Activated naive CD4-positive, alpha-beta T cell treated with anti-CD3 and anti-CD28 coated beads for 36 hours (primary cell): ENCODE measurements around the gene MTNR1B. TPM values are rescaled to one million over a fixed set of nuclear protein-coding genes. Genes with fewer than 3 reads are reported as not detected.

Experiments used
- CTCF ChIA-PET: fragments of 350-600 bp; sonication (Branson Sonifier 250); formaldehyde crosslinking; loops from one replicate; lab custom pipeline; 2021; ENCODE audit warnings: antibody characterized with exemption; lab: Charles Lee
- DNase-seq: peaks from one replicate; pipeline ENCODE4 v3.0.0-alpha.2; 2020
- H3K27ac Mint-ChIP-seq: one replicate; pipeline ENCODE4 v1.8.0; 2021; ENCODE audit warnings: mild to moderate bottlenecking, mixed read lengths
- H3K27me3 Mint-ChIP-seq: one replicate; pipeline ENCODE4 v1.8.0; 2021; ENCODE audit warnings: low read depth, mixed read lengths
- H3K36me3 Mint-ChIP-seq: one replicate; pipeline ENCODE4 v1.8.0; 2021; ENCODE audit warnings: low read depth, mixed read lengths
- H3K4me1 Mint-ChIP-seq: one replicate; pipeline ENCODE4 v1.8.0; 2021; ENCODE audit warnings: low read depth, mixed read lengths
- H3K4me3 Mint-ChIP-seq: one replicate; pipeline ENCODE4 v1.8.0; 2021; ENCODE audit warnings: mild to moderate bottlenecking, moderate library complexity, mixed read lengths
- H3K9me3 Mint-ChIP-seq: one replicate; pipeline ENCODE4 v1.8.0; 2021; ENCODE audit warnings: mixed read lengths
- intact Hi-C: fragments of 100-400 bp; cut with micrococcal nuclease; formaldehyde crosslinking; loops from one replicate; pipeline ENCODE4 v1.15.1; 2023
- total RNA-seq, 2 experiments: library from RNA; stranded (reverse); gene quantifications; one replicate each; pipeline ENCODE4 v1.2.3, GENCODE V29; 2021

Gene MTNR1B
- not detected for total RNA-seq

GRCh38 chr11:92969634-92970347 lies at the start of gene MTNR1B:
MTNR1B (plus strand) TSS chr11:92969651; CDS start chr11:92969726, 75 bp downstream.
- Mint-ChIP-seq H3K27me3 (peaks cover 29% of the 10 kb centered on the region), H3K36me3 (no peaks in the 10 kb centered on the region), H3K9me3 (peaks cover 3% of the 10 kb centered on the region), H3K27ac (no peak within 1 kb of the TSS), H3K4me1 (peaks cover 5% of the 10 kb centered on the region), H3K4me3 (no peak within 1 kb of the TSS)
- intact Hi-C loops: no loop called here
- CTCF ChIA-PET: no interaction called here
- no peak for DNase-seq

- H3K4me3 Mint-ChIP-seq: no peak overlapping the region
- H3K4me1 Mint-ChIP-seq: no peaks in the 10 kb centered on the region
- H3K27me3 Mint-ChIP-seq: peaks cover 9% of the 10 kb centered on the region
- no peak overlapping the region for H3K27ac Mint-ChIP-seq
- CTCF ChIA-PET: interaction anchor here (0.6 kb wide), 1 partner anchor 1261 kb away, joined by 3 read pairs; no protein-coding TSS in a partner anchor
- DNase-seq: no peak
- intact Hi-C loops: no loop called here
- H3K9me3 Mint-ChIP-seq: peaks cover 2% of the 10 kb centered on the region
- peaks cover 1% of the 10 kb centered on the region for H3K36me3 Mint-ChIP-seq
Measured at GRCh38 chr11:92920331-92920730, 49.1 kb upstream of the MTNR1B start.

- intact Hi-C loops: no loop called here
- Mint-ChIP-seq H3K36me3 (peaks cover 1% of the 10 kb centered on the region), H3K4me3 (no peak overlapping the region), H3K4me1 (no peaks in the 10 kb centered on the region), H3K27ac (no peak overlapping the region), H3K9me3 (peaks cover 8% of the 10 kb centered on the region), H3K27me3 (peaks cover 9% of the 10 kb centered on the region)
- no peak for DNase-seq
- CTCF ChIA-PET: no interaction called here
Measured at GRCh38 chr11:92922731-92923130, 46.7 kb upstream of the MTNR1B start.

- intact Hi-C loops: no loop called here
- CTCF ChIA-PET: no interaction called here
- H3K27ac Mint-ChIP-seq: no peak overlapping the region
- H3K9me3 Mint-ChIP-seq: peaks cover 6% of the 10 kb centered on the region
- no peak overlapping the region for H3K4me3 Mint-ChIP-seq
- no peaks in the 10 kb centered on the region for H3K4me1 Mint-ChIP-seq
- DNase-seq: no peak
- peaks cover 1% of the 10 kb centered on the region for H3K36me3 Mint-ChIP-seq
- peaks cover 2% of the 10 kb centered on the region for H3K27me3 Mint-ChIP-seq
Measured at GRCh38 chr11:92929246-92929645, 40.2 kb upstream of the MTNR1B start.

- intact Hi-C loops: no loop called here
- H3K36me3 Mint-ChIP-seq: peaks cover 1% of the 10 kb centered on the region
- H3K4me3 Mint-ChIP-seq: no peak overlapping the region
- CTCF ChIA-PET: no interaction called here
- no peaks in the 10 kb centered on the region for H3K4me1 Mint-ChIP-seq
- no peak for DNase-seq
- no peak overlapping the region for H3K27ac Mint-ChIP-seq
- H3K9me3 Mint-ChIP-seq: peaks cover 6% of the 10 kb centered on the region
- H3K27me3 Mint-ChIP-seq: peaks cover 2% of the 10 kb centered on the region
Measured at GRCh38 chr11:92929653-92930052, 39.8 kb upstream of the MTNR1B start.

GRCh38 chr11:92931746-92932422 lies 37.6 kb upstream of the MTNR1B start:
- no peaks in the 10 kb centered on the region for H3K9me3 Mint-ChIP-seq
- no peak overlapping the region for H3K27ac Mint-ChIP-seq
- H3K36me3 Mint-ChIP-seq: no peaks in the 10 kb centered on the region
- intact Hi-C loops: no loop called here
- H3K4me3 Mint-ChIP-seq: no peak overlapping the region
- no peak for DNase-seq
- peaks cover 2% of the 10 kb centered on the region for H3K27me3 Mint-ChIP-seq
- CTCF ChIA-PET: no interaction called here
- no peaks in the 10 kb centered on the region for H3K4me1 Mint-ChIP-seq

GRCh38 chr11:92939305-92939704 lies 30.1 kb upstream of the MTNR1B start:
- Mint-ChIP-seq H3K4me3 (no peak overlapping the region), H3K9me3 (no peaks in the 10 kb centered on the region), H3K27ac (no peak overlapping the region), H3K27me3 (peaks cover 19% of the 10 kb centered on the region), H3K36me3 (no peaks in the 10 kb centered on the region), H3K4me1 (no peaks in the 10 kb centered on the region)
- no peak for DNase-seq
- CTCF ChIA-PET: no interaction called here
- intact Hi-C loops: no loop called here

DNA sequence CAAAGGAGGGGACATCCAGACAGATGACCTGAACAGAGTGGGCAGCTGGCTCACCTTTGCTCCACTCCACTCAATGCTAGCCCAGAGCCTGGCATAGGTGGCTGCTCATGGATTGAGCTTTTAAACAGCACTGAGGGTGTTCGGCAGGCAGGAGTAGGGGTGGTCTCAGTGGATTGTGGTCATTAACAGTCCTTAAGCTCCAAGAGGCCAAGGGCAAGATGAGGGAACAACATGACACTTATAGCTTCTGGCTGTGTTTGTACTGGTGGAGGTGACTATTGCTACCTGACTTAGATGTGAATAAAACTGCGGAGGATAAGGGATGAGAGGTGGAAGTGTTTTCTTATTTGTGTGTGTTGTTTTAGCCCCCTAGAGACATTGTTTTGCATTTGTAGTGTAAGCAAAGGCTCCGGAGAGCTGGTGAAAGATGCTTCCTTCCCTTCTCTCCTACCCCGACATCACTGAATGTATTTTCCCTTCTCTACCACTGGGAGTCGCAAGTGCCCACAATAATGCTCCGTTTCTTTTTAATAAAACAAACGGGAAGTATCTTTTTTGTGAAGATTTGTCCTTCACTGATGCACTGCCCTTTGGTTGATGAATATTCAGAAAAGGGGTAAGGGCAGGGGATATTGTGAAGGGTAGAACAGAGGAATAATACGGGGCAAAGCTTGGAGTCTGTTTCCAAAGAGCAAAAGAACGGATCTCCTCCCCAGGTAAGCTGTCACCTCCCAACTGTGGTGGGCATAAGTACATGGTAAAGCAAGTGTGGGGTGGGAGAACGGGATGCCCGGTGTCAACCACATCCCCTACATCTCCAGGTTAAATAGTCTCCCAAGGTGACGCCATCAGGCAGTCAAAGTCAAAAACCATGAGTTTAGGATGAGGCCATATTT lies 27.5 kb upstream of the MTNR1B start:
- Mint-ChIP-seq H3K27me3 (peaks cover 22% of the 10 kb centered on the region), H3K36me3 (no peaks in the 10 kb centered on the region), H3K4me3 (no peak overlapping the region), H3K9me3 (no peaks in the 10 kb centered on the region), H3K27ac (no peak overlapping the region), H3K4me1 (no peaks in the 10 kb centered on the region)
- intact Hi-C loops: loop anchor here (1.0 to 10.0 kb wide), 6 partner anchors 123 to 1563 kb away; partner anchors contain the start of gene SMCO4
- DNase-seq: peak; percentile 27
- CTCF ChIA-PET: interaction anchor here (0.5 to 3.7 kb wide), 20 partner anchors 8 to 602 kb away, joined by 3 to 19 read pairs (median 3); no protein-coding TSS in a partner anchor

DNA sequence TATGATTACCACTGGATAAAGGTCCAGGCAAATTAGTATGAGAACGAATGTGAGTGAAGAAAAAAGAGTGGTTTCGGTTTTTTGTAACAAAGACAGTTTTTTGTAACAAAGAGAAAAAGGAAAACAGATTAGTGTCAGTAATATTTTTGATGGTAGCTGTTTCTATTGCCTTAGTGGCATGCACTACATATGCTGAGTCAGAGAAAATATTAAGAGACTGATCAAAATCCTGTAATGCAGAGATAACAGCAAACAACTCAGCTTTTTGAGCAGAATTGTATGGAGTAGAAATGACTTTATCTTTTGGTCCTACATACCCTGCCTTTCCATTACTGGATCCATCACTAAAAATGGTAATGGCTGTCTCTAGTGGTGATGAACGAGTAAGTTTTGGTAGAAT lies 22.7 kb upstream of the MTNR1B start:
- intact Hi-C loops: loop anchor here (10.0 kb wide), 1 partner anchor 1558 kb away; no protein-coding TSS in a partner anchor

DNA sequence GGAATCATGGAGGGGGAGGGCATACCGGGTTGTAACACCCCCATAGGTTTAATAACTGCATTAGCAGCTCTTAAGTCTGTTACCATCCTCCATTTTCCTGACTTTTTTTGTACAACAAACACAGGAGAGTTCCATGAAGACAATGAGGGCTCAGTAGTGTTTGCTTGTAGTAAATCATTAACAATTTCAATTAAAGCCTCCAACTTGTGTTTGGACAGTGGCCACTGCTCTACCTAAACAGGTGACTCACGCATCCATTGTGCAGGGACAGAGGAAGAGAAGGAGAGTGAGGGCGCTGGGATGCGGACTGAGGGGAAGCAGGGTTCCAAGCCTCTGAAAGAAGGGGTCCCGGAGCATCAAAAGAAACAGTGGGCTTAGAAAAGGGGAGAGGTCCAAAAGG lies 21.3 kb upstream of the MTNR1B start:
- H3K9me3 Mint-ChIP-seq: peaks cover 9% of the 10 kb centered on the region
- intact Hi-C loops: loop anchor here (10.0 kb wide), 1 partner anchor 1557 kb away; no protein-coding TSS in a partner anchor
- CTCF ChIA-PET: no interaction called here
- H3K4me3 Mint-ChIP-seq: no peak overlapping the region
- peaks cover 7% of the 10 kb centered on the region for H3K27me3 Mint-ChIP-seq
- H3K4me1 Mint-ChIP-seq: no peaks in the 10 kb centered on the region
- DNase-seq: no peak
- no peaks in the 10 kb centered on the region for H3K36me3 Mint-ChIP-seq
- H3K27ac Mint-ChIP-seq: no peak overlapping the region

More for the DNA sequence above, 22.7 kb upstream of the MTNR1B start:
- no peaks in the 10 kb centered on the region for H3K36me3 Mint-ChIP-seq
- DNase-seq: no peak
- peaks cover 18% of the 10 kb centered on the region for H3K27me3 Mint-ChIP-seq
- no peaks in the 10 kb centered on the region for H3K4me1 Mint-ChIP-seq
- CTCF ChIA-PET: no interaction called here
- H3K27ac Mint-ChIP-seq: no peak overlapping the region
- H3K9me3 Mint-ChIP-seq: peaks cover 9% of the 10 kb centered on the region
- no peak overlapping the region for H3K4me3 Mint-ChIP-seq

GRCh38 chr11:92954003-92954402 lies 15.4 kb upstream of the MTNR1B start:
- H3K4me1 Mint-ChIP-seq: no peaks in the 10 kb centered on the region
- H3K27me3 Mint-ChIP-seq: peaks cover 6% of the 10 kb centered on the region
- H3K36me3 Mint-ChIP-seq: no peaks in the 10 kb centered on the region
- H3K27ac Mint-ChIP-seq: no peak overlapping the region
- CTCF ChIA-PET: interaction anchor here (3.0 kb wide), 1 partner anchor 12 kb away, joined by 14 read pairs; no protein-coding TSS in a partner anchor
- peaks cover 3% of the 10 kb centered on the region for H3K9me3 Mint-ChIP-seq
- intact Hi-C loops: no loop called here
- H3K4me3 Mint-ChIP-seq: no peak overlapping the region
- no peak for DNase-seq

DNA sequence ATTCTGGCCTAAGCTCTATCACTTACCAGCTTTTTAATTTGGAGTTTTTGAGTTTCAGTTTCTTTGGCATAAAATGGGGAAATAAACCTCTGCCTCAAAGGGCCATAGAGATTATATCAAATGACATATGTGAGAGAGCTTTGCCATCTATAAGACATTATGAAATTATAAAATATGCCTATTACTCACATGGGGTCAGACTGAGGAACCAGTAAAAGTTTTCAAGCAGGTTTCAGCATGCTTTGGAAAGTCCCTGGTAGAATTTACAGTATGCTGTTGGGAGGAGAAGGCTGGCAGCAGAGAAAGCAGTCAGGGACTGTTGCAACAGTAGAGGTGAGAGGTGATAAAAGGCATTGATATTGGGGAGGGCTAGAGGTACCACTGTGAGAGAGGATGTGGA lies 13.6 kb upstream of the MTNR1B start:
- no peak for DNase-seq
- CTCF ChIA-PET: interaction anchor here (1.1 kb wide), 1 partner anchor 14 kb away, joined by 3 read pairs; no protein-coding TSS in a partner anchor
- no peaks in the 10 kb centered on the region for H3K4me1 Mint-ChIP-seq
- no peak overlapping the region for H3K4me3 Mint-ChIP-seq
- no peaks in the 10 kb centered on the region for H3K9me3 Mint-ChIP-seq
- H3K36me3 Mint-ChIP-seq: no peaks in the 10 kb centered on the region
- H3K27ac Mint-ChIP-seq: no peak overlapping the region
- intact Hi-C loops: no loop called here
- peaks cover 6% of the 10 kb centered on the region for H3K27me3 Mint-ChIP-seq
